Aorta (tissue), 5 donors: ENCODE results near the gene HIGD2A. TPM values are rescaled to one million over a fixed set of nuclear protein-coding genes. Genes with fewer than 3 reads are reported as not detected.

Source experiments
- ATAC-seq: fragments of 200-7000 bp; cut with Tn5 transposase; one replicate; pipeline ENCODE4 v1.9.1; 2022; ENCODE audit warnings: moderate library complexity; ENCODE audit not compliant: low FRiP score
- DNase-seq, 2 donors: peaks; one replicate each; pipeline ENCODE4 v3.0.0-alpha.2; 2020
- H3K27ac ChIP-seq, 2 donors: one replicate each; pipeline ENCODE4 v1.5.1; 2013; ENCODE audit warnings: low read length in 2 of 2, mild to moderate bottlenecking in 2 of 2, moderate library complexity in 2 of 2, control low read depth in 1 of 2, inconsistent platforms in 1 of 2, low read depth in 1 of 2
- H3K27me3 ChIP-seq, 2 donors: one replicate each; pipeline ENCODE4 v1.6.1; 2013; ENCODE audit warnings: control low read depth in 1 of 2, low read length in 1 of 2, mild to moderate bottlenecking in 1 of 2, moderate library complexity in 1 of 2; ENCODE audit not compliant: insufficient read depth in 2 of 2, control insufficient read depth in 1 of 2
- H3K36me3 ChIP-seq, 2 donors: one replicate each; pipeline ENCODE4 v1.6.1; 2013; ENCODE audit warnings: control low read depth in 1 of 2, low read length in 1 of 2, mild to moderate bottlenecking in 1 of 2; ENCODE audit not compliant: insufficient read depth in 2 of 2, control insufficient read depth in 1 of 2
- H3K4me1 ChIP-seq, 2 donors: one replicate each; pipeline ENCODE4 v1.6.1; 2013; ENCODE audit warnings: low read length in 2 of 2, control low read depth in 1 of 2, mild to moderate bottlenecking in 1 of 2, moderate library complexity in 1 of 2; ENCODE audit not compliant: insufficient read depth in 2 of 2, control insufficient read depth in 1 of 2
- H3K4me3 ChIP-seq, 2 donors: one replicate each; pipeline ENCODE4 v1.5.1; 2013; ENCODE audit warnings: low read length in 2 of 2, control low read depth in 1 of 2, mild to moderate bottlenecking in 1 of 2
- H3K9me3 ChIP-seq: one replicate; pipeline ENCODE4 v1.6.1; 2013; ENCODE audit warnings: mild to moderate bottlenecking, low read length; ENCODE audit not compliant: control insufficient read depth
- WGBS, 2 donors: extraction: QIAGEN DNeasy Blood & Tissue Kit; methylation state at CpG; one replicate each; pipeline ENCODE4 v1.1.7; 2013; 5-methylcytosine and 5-hydroxymethylcytosine counted together
- intact Hi-C, 2 donors: fragments of 100-400 bp; cut with DNase I; formaldehyde crosslinking; loops; one replicate each; pipeline versions ENCODE4 v1.14.2 to v1.15.0; 2022
- polyA plus RNA-seq, 2 donors: library from polyadenylated mRNA; stranded (reverse); fragments of 200-250 nt; gene quantifications; one replicate each; pipeline ENCODE4 v1.2.3, GENCODE V29; 2013
- total RNA-seq, 2 donors: library from RNA; stranded (reverse); fragmentation: NEBNext Ultra II Directional; extraction: Animal tissue kit (Norgen Biotek cat#: 25700); gene quantifications; one replicate each; pipeline ENCODE4 v1.2.1, GENCODE V29; 2021
- donor health status: healthy with polysubstance abuse.
- donor health status: Bipolar disorder and iron deficiency.
- donor health status: DM: no; HTN: no; CAD: no.
- donor health status: DM: no; HTN: no; CAD: no.
- donor health status: DM: yes; HTN: yes; CAD: no.

The HIGD2A gene
- total and polyA plus RNA-seq, 4 donors = 46.8 to 75.5 (median 65.1) TPM

- peaks cover 7 to 14% of the 10 kb centered on the region in 2 donors for H3K36me3 ChIP-seq
- H3K27ac ChIP-seq = no peak overlapping the region
- no peak for DNase-seq
- no peak overlapping the region for H3K4me3 ChIP-seq
- no peaks in the 10 kb centered on the region for H3K4me1 ChIP-seq
- 95 to 97% methylated on average over 4 of the region's 4 CpGs for WGBS, 2 donors
- ATAC-seq = no peak
- no peaks in the 10 kb centered on the region for H3K27me3 ChIP-seq
- intact Hi-C loops = no loop called here
- H3K9me3 ChIP-seq = no peaks in the 10 kb centered on the region
These were observed 35.0 kb upstream of the HIGD2A start for GRCh38 chr5:176353533-176353932.

GRCh38 chr5:176355400-176356178, 33.0 kb upstream of the HIGD2A start:
- WGBS, 2 donors = 87 to 89% methylated on average over 16 of the region's 16 CpGs
- ATAC-seq (no peak), DNase-seq (no peak)
- H3K27ac ChIP-seq = no peak overlapping the region
- no peaks in the 10 kb centered on the region for H3K27me3 ChIP-seq
- peaks cover 7 to 11% of the 10 kb centered on the region in 2 donors for H3K36me3 ChIP-seq
- intact Hi-C loops = no loop called here
- H3K4me3 ChIP-seq = no peak overlapping the region
- no peaks in the 10 kb centered on the region for H3K9me3 ChIP-seq
- H3K4me1 ChIP-seq = peaks cover 0 to 5% of the 10 kb centered on the region in 2 donors

DNA sequence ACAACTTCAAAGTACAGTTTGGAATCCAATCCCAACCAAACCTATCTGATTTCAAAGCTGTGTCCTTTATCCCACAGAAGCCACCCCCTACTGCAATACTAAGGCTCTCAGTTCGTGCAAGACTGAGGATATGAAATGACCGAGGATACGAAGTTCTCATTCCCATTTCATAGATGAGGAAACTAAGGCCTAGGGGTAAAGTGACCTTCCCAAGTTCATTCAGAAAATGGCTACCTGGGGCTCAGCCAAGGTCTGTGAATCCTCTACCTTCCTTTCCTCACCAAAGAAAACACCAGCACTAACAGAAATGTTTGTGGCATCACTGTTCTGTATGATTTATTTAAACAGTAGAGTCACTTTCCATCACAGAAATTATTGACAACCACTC, 32.4 kb upstream of the HIGD2A start:
- ATAC-seq (no peak), DNase-seq (no peak)
- WGBS, 2 donors = 93 to 98% methylated on average over 3 of the region's 3 CpGs
- Histone ChIP-seq H3K4me3 (no peak overlapping the region), H3K36me3 (peaks cover 4 to 7% of the 10 kb centered on the region in 2 donors), H3K27me3 (no peaks in the 10 kb centered on the region), H3K4me1 (peaks cover 0 to 5% of the 10 kb centered on the region in 2 donors), H3K9me3 (no peaks in the 10 kb centered on the region), H3K27ac (no peak overlapping the region)
- intact Hi-C loops = no loop called here

DNA sequence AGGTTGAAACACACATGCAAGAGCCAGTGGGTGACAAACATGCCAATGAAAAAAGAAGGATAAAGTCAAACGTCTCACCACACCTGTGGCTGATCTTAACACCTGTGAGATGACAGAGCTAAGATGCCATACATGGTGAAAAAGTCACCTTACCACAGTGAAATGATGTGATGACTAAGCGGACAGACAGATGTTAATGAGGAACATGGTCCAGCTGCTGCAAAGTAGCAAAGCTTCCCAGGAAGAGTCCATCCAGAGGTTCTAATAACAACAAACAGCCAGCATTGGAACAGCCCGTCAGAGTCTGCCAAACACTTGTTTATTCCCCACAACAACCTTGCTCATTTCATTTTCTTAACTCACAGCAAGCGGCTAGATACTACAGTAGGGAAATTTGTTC, 28.9 kb upstream of the HIGD2A start:
- Histone ChIP-seq H3K27me3 (no peaks in the 10 kb centered on the region), H3K4me3 (no peak overlapping the region), H3K27ac (no peak overlapping the region), H3K36me3 (no peaks in the 10 kb centered on the region), H3K9me3 (no peaks in the 10 kb centered on the region), H3K4me1 (peaks cover 0 to 5% of the 10 kb centered on the region in 2 donors)
- DNase-seq (no peak), ATAC-seq (no peak)
- WGBS, 2 donors = 71 to 79% methylated on average over 4 of the region's 4 CpGs
- intact Hi-C loops = no loop called here

DNA sequence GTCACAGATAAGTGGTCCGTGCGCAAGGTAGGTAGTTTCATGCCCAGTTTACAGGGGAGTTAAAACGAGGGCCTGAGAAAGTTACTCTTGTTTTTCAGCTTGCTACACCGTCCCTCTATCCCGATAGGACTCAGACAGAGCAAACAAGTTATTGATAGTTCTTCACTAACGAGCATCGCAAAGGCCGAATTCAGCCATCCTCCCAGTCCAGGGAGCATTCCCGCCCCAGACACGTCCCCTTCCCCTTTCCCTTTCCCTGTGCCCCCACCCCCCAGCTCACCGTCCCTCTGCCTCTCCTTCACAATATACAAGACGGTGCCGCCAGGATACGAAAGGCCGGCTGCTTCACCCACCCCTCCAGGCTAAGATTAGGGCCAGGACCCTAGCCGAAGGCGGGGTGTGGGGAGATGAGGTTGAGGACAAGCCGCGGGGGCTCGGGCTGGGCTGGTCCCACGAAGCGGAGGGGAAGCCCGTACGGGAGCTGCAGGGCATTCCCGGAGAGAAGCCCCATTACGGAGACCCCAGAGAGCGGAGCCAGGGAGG, 27.6 kb upstream of the HIGD2A start:
- 1 to 2% methylated on average over 27 of the region's 27 CpGs for WGBS, 2 donors
- Histone ChIP-seq H3K4me1 (peaks cover 0 to 5% of the 10 kb centered on the region in 2 donors), H3K27me3 (no peaks in the 10 kb centered on the region), H3K4me3 (peak overlapping the region; percentile 46 to 75), H3K27ac (no peak overlapping the region), H3K9me3 (no peaks in the 10 kb centered on the region), H3K36me3 (no peaks in the 10 kb centered on the region)
- DNase-seq = no peak
- intact Hi-C loops = no loop called here
- peak; percentile 15 for ATAC-seq

DNA sequence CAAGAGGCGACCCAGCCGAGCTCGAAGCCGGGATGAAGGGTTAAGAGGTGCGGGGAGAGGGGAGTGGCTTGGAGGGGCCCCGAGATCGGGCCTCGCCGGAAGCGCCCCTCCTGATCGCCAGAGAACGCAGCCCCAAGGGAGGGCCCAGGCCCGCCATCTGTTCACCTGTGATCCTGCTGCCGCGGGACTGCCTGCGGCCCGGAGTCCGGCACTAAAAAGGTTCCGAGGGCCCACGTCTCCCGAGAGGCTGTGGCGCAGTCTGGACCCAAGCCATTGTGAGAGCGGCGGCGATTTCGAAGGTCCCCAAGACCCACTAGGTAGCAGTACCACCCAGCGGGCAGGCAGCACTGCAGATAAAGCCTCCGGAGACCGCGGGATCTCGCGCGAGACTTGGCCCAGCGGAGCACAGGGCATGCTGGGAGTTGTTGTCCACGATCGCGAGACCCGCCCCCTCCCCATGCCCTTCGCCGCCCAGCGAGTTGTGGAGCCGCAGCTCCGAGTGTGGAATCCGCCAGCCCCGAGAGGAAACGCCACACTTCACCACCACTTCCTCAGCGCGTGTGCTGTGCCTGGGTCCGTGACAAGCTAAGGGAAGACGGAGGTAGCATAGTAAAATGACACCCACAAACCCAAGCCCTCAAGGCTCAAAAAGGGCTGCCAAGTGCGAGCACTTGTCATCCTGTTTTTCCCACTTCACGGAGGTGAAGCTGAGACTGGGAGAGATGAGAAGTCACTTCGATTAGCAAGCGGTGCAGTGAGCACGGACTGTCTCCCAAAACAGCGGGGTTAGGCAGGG, 26.9 kb upstream of the HIGD2A start, which contains the start of gene KIAA1191:
Gene KIAA1191 (minus strand): TSS at position 328 of the 796 bp plus-strand sequence. CDS start 2,256 bp downstream, outside the sequence.
- no peaks in the 10 kb centered on the region for H3K27me3 ChIP-seq
- ATAC-seq (peak; percentile 98), DNase-seq (peak; percentile 98)
- peak within 1 kb of the TSS; percentile 46 to 75 for H3K4me3 ChIP-seq
- H3K9me3 ChIP-seq = no peaks in the 10 kb centered on the region
- intact Hi-C loops = no loop called here
- H3K27ac ChIP-seq = peak within 1 kb of the TSS in 1 of 2 donors; percentile 0
- peaks cover 0 to 5% of the 10 kb centered on the region in 2 donors for H3K4me1 ChIP-seq
- WGBS, 2 donors = 1% methylated on average over 54 to 56 of the region's 56 CpGs
- no peaks in the 10 kb centered on the region for H3K36me3 ChIP-seq

DNA sequence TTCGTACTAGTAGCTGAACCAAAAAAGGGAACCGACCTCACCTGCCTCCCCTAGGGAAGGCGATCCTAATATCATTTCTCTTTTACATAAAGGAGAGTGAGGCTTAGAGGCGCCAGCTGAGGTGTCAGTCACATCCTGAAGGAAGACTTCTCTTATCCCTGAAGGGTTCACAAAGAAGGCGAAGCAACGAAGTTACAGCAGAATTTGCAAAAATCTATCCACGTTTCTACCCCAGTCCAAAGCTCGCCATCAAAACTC, 26.4 kb upstream of the HIGD2A start:
- Histone ChIP-seq H3K9me3 (no peaks in the 10 kb centered on the region), H3K27ac (no peak overlapping the region), H3K4me3 (peak overlapping the region in 1 of 2 donors; percentile 75), H3K27me3 (no peaks in the 10 kb centered on the region), H3K36me3 (no peaks in the 10 kb centered on the region), H3K4me1 (peaks cover 0 to 5% of the 10 kb centered on the region in 2 donors)
- ATAC-seq (no peak), DNase-seq (no peak)
- intact Hi-C loops = no loop called here
- WGBS, 2 donors = 74 to 75% methylated on average over 8 of the region's 8 CpGs

DNA sequence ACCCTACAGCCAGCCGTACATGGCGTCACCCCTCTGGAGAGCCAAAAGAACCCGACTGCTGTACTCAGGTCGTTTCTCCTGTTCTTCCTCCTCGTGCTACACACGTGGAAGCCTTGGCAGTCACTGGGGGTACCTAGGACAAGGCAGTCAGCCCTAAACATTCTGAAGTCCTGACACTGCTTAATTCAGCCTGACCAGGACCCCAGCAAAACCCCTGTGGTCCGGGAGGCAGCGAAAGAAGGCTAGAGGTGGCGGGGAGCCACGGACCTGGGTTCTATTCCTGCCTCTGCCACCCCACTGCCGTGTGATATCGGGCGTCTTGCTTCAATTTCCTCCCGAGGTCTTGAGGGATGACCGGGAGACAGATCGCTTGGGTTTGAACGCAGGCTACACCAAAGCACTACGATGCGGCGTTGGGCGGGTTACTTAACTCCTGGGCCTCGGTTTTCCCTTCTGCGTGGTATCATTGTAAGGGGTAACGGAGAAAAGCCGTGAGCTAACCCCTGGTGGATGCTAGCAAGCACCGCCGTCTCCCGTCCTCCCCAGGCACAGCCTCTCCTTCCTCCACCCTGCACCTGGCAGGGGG, 23.7 kb upstream of the HIGD2A start:
- DNase-seq (no peak), ATAC-seq (no peak)
- no peaks in the 10 kb centered on the region for H3K4me1 ChIP-seq
- intact Hi-C loops = loop anchor here in 1 of 2 donors (2.0 to 5.0 kb wide), 2 partner anchors 24 to 172 kb away; partner anchors contain the start of genes HIGD2A, NOP16 and RNF44
- H3K9me3 ChIP-seq = no peaks in the 10 kb centered on the region
- 24 to 26% methylated on average over 27 to 28 of the region's 28 CpGs for WGBS, 2 donors
- peak overlapping the region; percentile 46 to 65 for H3K4me3 ChIP-seq
- H3K27ac ChIP-seq = peak overlapping the region in 1 of 2 donors; percentile 28
- H3K36me3 ChIP-seq = no peaks in the 10 kb centered on the region
- no peaks in the 10 kb centered on the region for H3K27me3 ChIP-seq
